Measurements from ENCODE around the gene OSM.
A peak's percentile ranks its signal among the peaks of the same experiment; 100 is the strongest.

Gene OSM

DNA sequence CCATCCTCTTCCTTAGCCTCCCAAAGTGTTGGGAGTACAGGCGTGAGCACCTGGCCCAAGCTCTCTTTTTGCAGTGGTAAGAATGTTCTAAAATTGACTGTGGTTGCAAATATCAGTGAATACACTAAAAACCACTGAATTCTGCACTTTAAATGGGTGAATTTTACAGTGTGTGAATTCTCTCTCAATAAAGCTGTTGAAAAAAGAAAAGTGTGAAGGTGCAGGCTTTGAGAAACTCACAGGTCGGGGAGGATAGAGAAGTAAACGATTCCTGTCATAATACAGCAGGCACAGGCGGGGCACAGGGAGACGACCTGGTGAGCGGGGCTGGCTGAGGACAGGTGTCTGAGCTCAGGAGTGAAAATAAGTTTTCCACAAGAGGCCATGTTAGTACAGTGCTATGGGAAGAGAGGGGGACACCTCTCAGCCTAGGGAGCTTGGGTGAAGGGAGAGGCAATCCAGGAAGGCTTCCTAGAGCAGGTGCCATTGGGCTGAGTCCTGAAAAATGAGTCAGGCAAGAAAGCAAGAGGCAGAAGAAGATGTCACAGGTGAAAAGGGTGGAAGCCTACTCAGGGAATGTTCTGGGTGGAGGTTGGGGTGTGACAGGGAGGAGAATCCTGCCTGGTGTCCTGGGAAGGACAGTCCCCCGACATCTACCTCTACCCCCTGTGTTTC lies 46.2 kb downstream of the OSM start:
- TF ChIP-seq ZNF561 (tag by site-specific recombination; IDR thresholded peaks at IDR 0.05; ENCODE audit: borderline replicate concordance) (no peak), ZNF112 (tag by site-specific recombination; IDR thresholded peaks at IDR 0.05) (no peak), ZNF223 (tag by site-specific recombination; IDR thresholded peaks at IDR 0.05) (no peak), ZNF174 (tag by site-specific recombination; IDR thresholded peaks at IDR 0.05) (no peak), ZNF76 (tag by site-specific recombination; IDR thresholded peaks at IDR 0.05; ENCODE audit: borderline replicate concordance, low read depth) (no peak), ZNF501 (tag by site-specific recombination; IDR thresholded peaks at IDR 0.05) (no peak), ZNF585B (tag by site-specific recombination; IDR thresholded peaks at IDR 0.05) (no peak), ZNF19 (tag by site-specific recombination; IDR thresholded peaks at IDR 0.05; ENCODE audit: low read depth) (no peak), ZNF830 (tag by site-specific recombination; IDR thresholded peaks at IDR 0.05; ENCODE audit: low read depth) (no peak), OVOL3 (tag by site-specific recombination; IDR thresholded peaks at IDR 0.05) (no peak), ZNF311 (tag by site-specific recombination; IDR thresholded peaks at IDR 0.05; ENCODE audit: borderline replicate concordance) (no peak), ZNF529 (tag by site-specific recombination; IDR thresholded peaks at IDR 0.05; ENCODE audit: insufficient replicate concordance) (no peak), ZNF843 (tag by site-specific recombination; IDR thresholded peaks at IDR 0.05) (no peak), RBAK (tag by site-specific recombination; IDR thresholded peaks at IDR 0.05) (no peak), EGR2 (tag by site-specific recombination; IDR thresholded peaks at IDR 0.05; ENCODE audit: low read depth) (no peak), ZNF792 (tag by site-specific recombination; IDR thresholded peaks at IDR 0.05) (no peak), ZNF394 (tag by site-specific recombination; IDR thresholded peaks at IDR 0.05; ENCODE audit: borderline replicate concordance) (no peak)
- POLR2A ChIA-PET, result no interaction called here
- CTCF ChIA-PET, result interaction anchor here (0.8 kb wide), 1 partner anchor 112 kb away, joined by 3 read pairs; no protein-coding TSS in a partner anchor
- Histone ChIP-seq H3K4me1 (ENCODE audit: control insufficient read depth, insufficient read depth, low read length) (peaks cover 5% of the 10 kb centered on the region; the same call in 1 of the 2 replicates), H3K9me3 (ENCODE audit: control insufficient read depth, insufficient read depth, low read depth, low read length) (no peaks in the 10 kb centered on the region), H3K4me3 (ENCODE audit: low read depth, low read length) (no peak overlapping the region), H3K36me3 (ENCODE audit: control insufficient read depth in 2 of 2, insufficient read depth in 1 of 2, low read length in 2 of 2) (no peaks in the 10 kb centered on the region), H3K27ac (ENCODE audit: extremely low read depth, low read depth, low read length) (no peak overlapping the region)

DNA sequence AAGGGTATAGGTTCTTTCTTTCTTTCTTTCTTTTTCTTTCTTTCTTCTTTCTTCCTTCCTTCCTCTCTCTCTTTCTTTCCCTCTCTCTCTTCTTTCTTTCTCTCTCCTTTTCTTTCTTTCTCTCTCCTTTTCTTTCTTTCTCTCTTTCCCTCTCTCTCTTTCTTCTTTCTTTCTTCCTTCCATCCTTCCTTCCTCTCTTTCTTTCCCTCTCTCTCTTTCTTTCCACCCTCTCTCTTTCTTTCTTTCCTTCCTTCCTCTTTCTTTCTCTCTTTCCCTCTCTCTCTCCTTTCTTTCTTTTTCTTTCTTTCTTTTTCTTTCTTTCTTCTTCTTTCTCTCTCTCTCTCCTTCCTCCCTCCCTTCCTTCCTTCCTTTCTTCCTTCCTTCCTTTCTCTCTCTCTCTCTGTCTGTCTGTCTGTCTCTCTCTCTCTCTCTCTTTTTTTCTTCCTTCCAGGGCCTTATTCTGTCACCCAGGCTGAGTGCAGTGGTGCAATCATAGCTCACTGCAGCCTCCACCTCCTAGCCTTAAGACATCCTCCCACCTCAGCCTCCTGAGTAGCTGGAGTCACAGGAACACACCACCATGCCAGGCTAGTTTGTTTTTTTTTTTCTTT lies 46.9 kb downstream of the OSM start:
- H3K27ac ChIP-seq (ENCODE audit: extremely low read depth, low read depth, low read length), result no peak overlapping the region
- POLR2A ChIA-PET, result no interaction called here
- no peaks in the 10 kb centered on the region for H3K36me3 ChIP-seq (ENCODE audit: control insufficient read depth in 2 of 2, insufficient read depth in 1 of 2, low read length in 2 of 2)
- no peak for TF ChIP-seq ZNF792 (tag by site-specific recombination; IDR thresholded peaks at IDR 0.05)
- peak; percentile 33; the same call in 1 of the 2 replicates for TF ChIP-seq ZNF404 (tag by site-specific recombination; IDR thresholded peaks at IDR 0.05)
- TF ChIP-seq ZNF596 (tag by site-specific recombination; IDR thresholded peaks at IDR 0.05), result peak; percentile 86
- TF ChIP-seq ZNF830 (tag by site-specific recombination; IDR thresholded peaks at IDR 0.05; ENCODE audit: low read depth), result no peak
- TF ChIP-seq PRDM1 (tag by site-specific recombination; IDR thresholded peaks at IDR 0.05), result peak; percentile 94
- TF ChIP-seq ZNF114 (tag by site-specific recombination; IDR thresholded peaks at IDR 0.05), result peak; percentile 32; the same call in 1 of the 2 replicates
- 0 out of 2 replicates have a peak, but pooled peaks have one; percentile 24 for TF ChIP-seq SALL2 (tag by site-specific recombination; IDR thresholded peaks at IDR 0.05; ENCODE audit: borderline replicate concordance)
- peak; percentile 99 for TF ChIP-seq ZNF366 (tag by site-specific recombination; conservative IDR thresholded peaks at IDR 0.05)
- H3K9me3 ChIP-seq (ENCODE audit: control insufficient read depth, insufficient read depth, low read depth, low read length), result no peaks in the 10 kb centered on the region
- H3K4me3 ChIP-seq (ENCODE audit: low read depth, low read length), result no peak overlapping the region
- CTCF ChIA-PET, result interaction anchor here (0.8 kb wide), 1 partner anchor 112 kb away, joined by 3 read pairs; no protein-coding TSS in a partner anchor
- peaks cover 5% of the 10 kb centered on the region; the same call in 1 of the 2 replicates for H3K4me1 ChIP-seq (ENCODE audit: control insufficient read depth, insufficient read depth, low read length)
